HL-60 (cell line): ENCODE results near the gene MSH5.
A peak's percentile ranks its signal among the peaks of the same experiment; 100 is the strongest.

Experiments
- DNase-seq, 2 experiments: peaks; one replicate each; pipeline ENCODE4 v3.0.0-alpha.2; 2010 to 2020; ENCODE audit warnings: low read depth in 1 of 2, low spot score in 1 of 2
- H3K27ac ChIP-seq: fragments of 250-450 bp; sonication (Bioruptor Pico); replicated peaks from 2 replicates; pipeline ENCODE4 v1.5.1; 2020; ENCODE audit warnings: mild to moderate bottlenecking, moderate library complexity
- H3K27me3 ChIP-seq: fragments of 250-450 bp; sonication (Bioruptor Pico); 2 replicates; pipeline ENCODE4 v1.5.1; 2021; ENCODE audit warnings: mild to moderate bottlenecking, moderate library complexity; ENCODE audit not compliant: insufficient read depth, poor library complexity, severe bottlenecking
- H3K4me3 ChIP-seq: replicated peaks from 2 replicates; pipeline ENCODE4 v1.5.1; 2011; ENCODE audit warnings: mild to moderate bottlenecking, control low read depth, low read length; ENCODE audit not compliant: insufficient read depth
- CTCF ChIP-seq: IDR thresholded peaks from one replicate; pipeline ENCODE4 v1.5.1; 2011; ENCODE audit warnings: low read length, control low read depth, inconsistent platforms; ENCODE audit not compliant: insufficient read depth
- GABPA ChIP-seq: IDR thresholded peaks from 2 replicates; pipeline ENCODE4 v1.6.1; 2012; ENCODE audit warnings: low read depth
- POLR2AphosphoS5 ChIP-seq: IDR thresholded peaks from 2 replicates; pipeline ENCODE4 v1.6.1; 2012; ENCODE audit warnings: low read depth
- SPI1 ChIP-seq: IDR thresholded peaks from 2 replicates; pipeline ENCODE4 v1.6.1; 2012; ENCODE audit warnings: low read depth, mild to moderate bottlenecking, borderline replicate concordance
- TF ChIP-seq, protein P1 (sequence below): IDR thresholded peaks from 2 replicates; pipeline ENCODE4 v1.6.1; 2012; ENCODE audit warnings: low read depth; ENCODE audit not compliant: insufficient replicate concordance

MSH5 gene

GRCh38 chr6:31701666-31702404, 38.0 kb upstream of the MSH5 start:
- no peak for DNase-seq
- Histone ChIP-seq H3K4me3 (peak overlapping the region; percentile 64), H3K27ac (peak overlapping the region; percentile 96), H3K27me3 (no peaks in the 10 kb centered on the region)
- no peak for TF ChIP-seq GABPA
- TF ChIP-seq, protein P1, sequence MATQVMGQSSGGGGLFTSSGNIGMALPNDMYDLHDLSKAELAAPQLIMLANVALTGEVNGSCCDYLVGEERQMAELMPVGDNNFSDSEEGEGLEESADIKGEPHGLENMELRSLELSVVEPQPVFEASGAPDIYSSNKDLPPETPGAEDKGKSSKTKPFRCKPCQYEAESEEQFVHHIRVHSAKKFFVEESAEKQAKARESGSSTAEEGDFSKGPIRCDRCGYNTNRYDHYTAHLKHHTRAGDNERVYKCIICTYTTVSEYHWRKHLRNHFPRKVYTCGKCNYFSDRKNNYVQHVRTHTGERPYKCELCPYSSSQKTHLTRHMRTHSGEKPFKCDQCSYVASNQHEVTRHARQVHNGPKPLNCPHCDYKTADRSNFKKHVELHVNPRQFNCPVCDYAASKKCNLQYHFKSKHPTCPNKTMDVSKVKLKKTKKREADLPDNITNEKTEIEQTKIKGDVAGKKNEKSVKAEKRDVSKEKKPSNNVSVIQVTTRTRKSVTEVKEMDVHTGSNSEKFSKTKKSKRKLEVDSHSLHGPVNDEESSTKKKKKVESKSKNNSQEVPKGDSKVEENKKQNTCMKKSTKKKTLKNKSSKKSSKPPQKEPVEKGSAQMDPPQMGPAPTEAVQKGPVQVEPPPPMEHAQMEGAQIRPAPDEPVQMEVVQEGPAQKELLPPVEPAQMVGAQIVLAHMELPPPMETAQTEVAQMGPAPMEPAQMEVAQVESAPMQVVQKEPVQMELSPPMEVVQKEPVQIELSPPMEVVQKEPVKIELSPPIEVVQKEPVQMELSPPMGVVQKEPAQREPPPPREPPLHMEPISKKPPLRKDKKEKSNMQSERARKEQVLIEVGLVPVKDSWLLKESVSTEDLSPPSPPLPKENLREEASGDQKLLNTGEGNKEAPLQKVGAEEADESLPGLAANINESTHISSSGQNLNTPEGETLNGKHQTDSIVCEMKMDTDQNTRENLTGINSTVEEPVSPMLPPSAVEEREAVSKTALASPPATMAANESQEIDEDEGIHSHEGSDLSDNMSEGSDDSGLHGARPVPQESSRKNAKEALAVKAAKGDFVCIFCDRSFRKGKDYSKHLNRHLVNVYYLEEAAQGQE: no peak
- TF ChIP-seq SPI1: no peak
- TF ChIP-seq CTCF: no peak
- no peak for TF ChIP-seq POLR2AphosphoS5

DNA sequence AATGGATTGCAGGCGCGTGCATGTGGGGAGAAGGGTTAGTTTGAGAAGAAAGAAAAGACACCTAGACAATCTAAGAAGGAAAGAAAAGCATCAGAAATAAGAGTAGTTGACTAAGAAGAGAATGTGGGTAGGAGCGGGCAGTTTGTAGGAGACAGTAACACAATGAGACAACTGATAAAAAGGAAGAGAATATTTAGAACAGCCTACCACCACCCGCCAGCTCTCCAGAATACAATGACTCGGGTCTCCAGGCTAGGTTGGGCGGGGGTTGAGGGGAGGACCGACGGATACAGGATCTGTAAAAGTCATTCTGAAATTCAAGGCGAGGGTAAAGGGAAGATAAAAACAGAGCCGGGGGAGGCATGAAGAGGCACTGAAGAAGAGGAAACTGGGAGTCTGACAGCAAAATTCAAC, 37.4 kb upstream of the MSH5 start:
- no peak for DNase-seq
- Histone ChIP-seq H3K4me3 (peak overlapping the region; percentile 64), H3K27me3 (no peaks in the 10 kb centered on the region), H3K27ac (peak overlapping the region; percentile 96)
- TF ChIP-seq GABPA: no peak
- TF ChIP-seq POLR2AphosphoS5: no peak
- TF ChIP-seq SPI1: no peak

DNA sequence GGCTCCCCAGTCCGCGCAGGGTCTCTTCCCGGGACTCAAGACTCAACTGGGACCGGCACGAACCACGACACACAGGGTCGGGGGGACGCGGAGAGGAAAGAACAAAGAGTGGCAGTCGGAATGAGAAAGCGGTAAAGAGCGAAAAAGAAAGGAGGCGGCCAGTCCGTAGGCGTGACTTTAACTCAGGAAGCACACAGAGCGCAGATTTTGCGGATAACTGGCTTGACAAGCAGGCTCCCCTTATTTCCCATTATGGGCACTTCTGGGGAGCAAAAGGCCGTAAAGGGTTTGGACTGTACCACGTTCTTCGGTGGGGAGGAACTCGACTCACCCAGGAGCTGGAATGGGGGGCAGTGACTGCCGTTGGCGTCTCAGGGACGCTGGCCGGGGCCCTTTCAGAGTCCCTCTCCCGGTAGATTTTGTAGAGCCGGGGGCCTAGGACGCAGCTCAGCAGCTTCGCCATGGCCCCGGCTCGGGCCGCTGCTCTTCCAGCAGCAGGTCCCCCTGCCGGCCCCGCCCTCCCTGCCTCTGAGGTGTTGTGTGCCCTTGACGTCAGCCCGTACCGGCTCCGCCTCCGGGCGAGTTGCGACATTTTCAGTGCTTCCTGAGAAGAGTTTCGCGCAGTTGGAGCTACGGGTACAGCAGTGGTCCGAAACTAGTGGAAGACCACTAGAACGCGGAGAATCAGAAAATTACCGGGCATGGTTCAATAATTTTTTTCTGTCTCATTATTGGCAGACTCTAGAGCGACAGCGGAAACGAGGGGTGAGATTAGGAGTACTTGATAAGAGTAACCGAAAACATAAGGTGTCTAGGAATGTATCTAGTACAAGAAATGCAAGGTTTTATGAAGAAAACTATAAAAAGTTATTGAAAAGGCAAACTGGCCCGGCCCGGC, 36.7 kb upstream of the MSH5 start, which contains the start of gene ABHD16A:
TSS of gene ABHD16A (minus strand) at position 506 of the 898 bp plus-strand sequence. CDS start at position 463, 43 bp downstream.
- DNase-seq: peak; percentile 100
- H3K27me3 ChIP-seq: no peaks in the 10 kb centered on the region
- peak within 1 kb of the TSS; percentile 64 for H3K4me3 ChIP-seq
- peak within 1 kb of the TSS; percentile 96 for H3K27ac ChIP-seq
- TF ChIP-seq POLR2AphosphoS5 (no peak; the same call in 1 of the 2 replicates), GABPA (peak; percentile 47), SPI1 (no peak)
- TF ChIP-seq, protein P1: peak; percentile 38

DNA sequence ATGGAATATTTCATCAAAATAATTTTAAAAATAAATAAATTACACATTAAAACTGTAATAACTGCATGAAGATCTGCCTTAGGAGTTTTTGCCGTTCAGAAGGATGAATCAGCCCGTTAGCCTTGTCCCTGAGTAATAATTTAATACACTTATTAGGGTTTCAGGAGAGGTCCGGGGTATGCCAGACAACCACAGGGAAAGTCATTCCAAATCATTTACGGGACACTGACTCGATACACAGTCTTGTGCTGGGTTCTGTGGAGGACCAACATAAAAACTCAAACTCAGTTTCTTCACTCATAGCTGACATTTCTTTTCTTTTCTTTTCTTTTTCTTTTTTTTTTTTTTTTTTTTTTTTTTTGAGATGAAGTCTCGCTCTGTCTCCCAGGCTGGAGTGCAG, 33.9 kb upstream of the MSH5 start:
- Histone ChIP-seq H3K27me3 (no peaks in the 10 kb centered on the region), H3K4me3 (no peak overlapping the region)
- TF ChIP-seq SPI1 (no peak), CTCF (no peak), GABPA (no peak), POLR2AphosphoS5 (no peak)
- TF ChIP-seq, protein P1: no peak

More for the DNA sequence above, 33.9 kb upstream of the MSH5 start:
- no peak overlapping the region for H3K27ac ChIP-seq
- no peak for DNase-seq
